H9 (cell line): ENCODE data around the gene FLRT2. TPM values are rescaled to one million over a fixed set of nuclear protein-coding genes. Genes with fewer than 3 reads are reported as not detected.

Experiments used
- DNase-seq: peaks from one replicate; pipeline ENCODE4 v3.0.0-alpha.2; 2017
- H2AFZ ChIP-seq: one replicate; pipeline ENCODE4 v1.6.1; 2013; ENCODE audit warnings: mild to moderate bottlenecking, low read length, control low read depth, moderate library complexity
- H2AK5ac ChIP-seq: 2 replicates; pipeline ENCODE4 v1.6.1; 2013; ENCODE audit warnings: low read length, control low read depth, mixed read lengths; ENCODE audit not compliant: insufficient read length
- H2BK120ac ChIP-seq: one replicate; pipeline ENCODE4 v1.6.1; 2013; ENCODE audit warnings: low read depth, mild to moderate bottlenecking, low read length, control low read depth, inconsistent platforms; ENCODE audit not compliant: poor library complexity, severe bottlenecking
- H2BK12ac ChIP-seq: 2 replicates; pipeline ENCODE4 v1.6.1; 2013; ENCODE audit warnings: low read length, control low read depth, mixed read lengths, low read depth; ENCODE audit not compliant: insufficient read length
- H2BK15ac ChIP-seq: 2 replicates; pipeline ENCODE4 v1.6.1; 2013; ENCODE audit warnings: low read depth, low read length, control low read depth
- H2BK20ac ChIP-seq: one replicate; pipeline ENCODE4 v1.6.1; 2013; ENCODE audit warnings: low read depth, mild to moderate bottlenecking, low read length, control low read depth, inconsistent platforms; ENCODE audit not compliant: poor library complexity, severe bottlenecking
- H2BK5ac ChIP-seq: 2 replicates; pipeline ENCODE4 v1.6.1; 2013; ENCODE audit warnings: low read length, control low read depth, mixed read lengths; ENCODE audit not compliant: insufficient read length
- H3K14ac ChIP-seq: 2 replicates; pipeline ENCODE4 v1.6.1; 2013; ENCODE audit warnings: low read length, control low read depth; ENCODE audit not compliant: insufficient read depth
- H3K18ac ChIP-seq: 2 replicates; pipeline ENCODE4 v1.6.1; 2013; ENCODE audit warnings: low read depth, mild to moderate bottlenecking, mixed read lengths, low read length, control low read depth; ENCODE audit not compliant: insufficient read length
- H3K23ac ChIP-seq: 2 replicates; pipeline ENCODE4 v1.6.1; 2013; ENCODE audit warnings: low read length, control low read depth, mixed read lengths, low read depth; ENCODE audit not compliant: insufficient read length
- H3K23me2 ChIP-seq: 2 replicates; pipeline ENCODE4 v1.6.1; 2013; ENCODE audit warnings: low read depth, mild to moderate bottlenecking, mixed read lengths, low read length, control low read depth; ENCODE audit not compliant: insufficient read length, poor library complexity, severe bottlenecking
- H3K27ac ChIP-seq: 2 replicates; pipeline ENCODE4 v1.5.1; 2013; ENCODE audit warnings: low read length, control low read depth, mixed read lengths, low read depth; ENCODE audit not compliant: insufficient read length
- H3K27me3 ChIP-seq: 2 replicates; pipeline ENCODE4 v1.6.1; 2013; ENCODE audit warnings: low read length, control low read depth, inconsistent platforms; ENCODE audit not compliant: insufficient read depth
- H3K4ac ChIP-seq: 2 replicates; pipeline ENCODE4 v1.6.1; 2013; ENCODE audit warnings: low read depth, mild to moderate bottlenecking, control low read depth, inconsistent platforms, low read length, moderate library complexity
- H3K4me1 ChIP-seq: 2 replicates; pipeline ENCODE4 v1.6.1; 2013; ENCODE audit warnings: low read length, control low read depth, inconsistent platforms; ENCODE audit not compliant: insufficient read depth
- H3K4me2 ChIP-seq: 2 replicates; pipeline ENCODE4 v1.6.1; 2013; ENCODE audit warnings: low read length, control low read depth, mixed read lengths; ENCODE audit not compliant: insufficient read length, insufficient read depth
- H3K56ac ChIP-seq: 2 replicates; pipeline ENCODE4 v1.6.1; 2013; ENCODE audit warnings: low read depth, mild to moderate bottlenecking, mixed read lengths, low read length, control low read depth; ENCODE audit not compliant: insufficient read length
- H3K79me1 ChIP-seq: 2 replicates; pipeline ENCODE4 v1.6.1; 2013; ENCODE audit warnings: low read depth, mild to moderate bottlenecking, moderate library complexity, low read length, control low read depth, inconsistent platforms; ENCODE audit not compliant: insufficient read depth, poor library complexity, severe bottlenecking
- H3K79me2 ChIP-seq: 2 replicates; pipeline ENCODE4 v1.6.1; 2013; ENCODE audit warnings: low read length, control low read depth, inconsistent platforms; ENCODE audit not compliant: insufficient read depth
- H3K9ac ChIP-seq: 2 replicates; pipeline ENCODE4 v1.6.1; 2013; ENCODE audit warnings: low read length, control low read depth, mixed read lengths; ENCODE audit not compliant: insufficient read length; ENCODE audit errors: extremely low read depth
- H3K9me3 ChIP-seq: one replicate; pipeline ENCODE4 v1.6.1; 2013; ENCODE audit warnings: low read depth, low read length, inconsistent platforms; ENCODE audit not compliant: control insufficient read depth
- H3T11ph ChIP-seq: one replicate; pipeline ENCODE4 v1.6.1; 2013; ENCODE audit warnings: mild to moderate bottlenecking, low read length, control low read depth, inconsistent platforms
- H4K20me1 ChIP-seq: one replicate; pipeline ENCODE4 v1.6.1; 2013; ENCODE audit not compliant: control insufficient read depth, insufficient read length, insufficient read depth
- H4K5ac ChIP-seq: 2 replicates; pipeline ENCODE4 v1.6.1; 2013; ENCODE audit warnings: low read depth, mild to moderate bottlenecking, mixed read lengths, low read length, control low read depth; ENCODE audit not compliant: insufficient read length
- H4K8ac ChIP-seq: replicated peaks from 2 replicates; pipeline ENCODE4 v1.6.1; 2013; ENCODE audit warnings: low read length, control low read depth, mixed read lengths, low read depth; ENCODE audit not compliant: insufficient read length
- H4K91ac ChIP-seq: 2 replicates; pipeline ENCODE4 v1.6.1; 2013; ENCODE audit warnings: low read depth, mild to moderate bottlenecking, moderate library complexity, mixed read lengths, low read length, control low read depth; ENCODE audit not compliant: insufficient read length
- H3K27ac Mint-ChIP-seq, 3 experiments: 2 replicates in 2 of 3; 3 replicates in 1 of 3; pipeline ENCODE4 v1.8.0; 2020 to 2021; ENCODE audit warnings: mixed read lengths in 3 of 3, mild to moderate bottlenecking in 1 of 3, moderate library complexity in 1 of 3
- H3K27me3 Mint-ChIP-seq: 2 replicates; pipeline ENCODE4 v1.8.0; 2021; ENCODE audit warnings: low read depth, mild to moderate bottlenecking, moderate library complexity, mixed read lengths
- H3K36me3 Mint-ChIP-seq, 3 experiments: 2 replicates in 2 of 3; 3 replicates in 1 of 3; pipeline ENCODE4 v1.8.0; 2020 to 2021; ENCODE audit warnings: low read depth in 3 of 3, mixed read lengths in 3 of 3; ENCODE audit not compliant: insufficient read depth in 1 of 3
- H3K4me1 Mint-ChIP-seq, 2 experiments: 2 replicates each; pipeline ENCODE4 v1.8.0; 2020; ENCODE audit warnings: mixed read lengths in 2 of 2
- H3K4me3 Mint-ChIP-seq, 2 experiments: 2 replicates in 1 of 2; 3 replicates in 1 of 2; pipeline ENCODE4 v1.8.0; 2020 to 2021; ENCODE audit warnings: mild to moderate bottlenecking in 2 of 2, mixed read lengths in 2 of 2, moderate library complexity in 1 of 2
- H3K9me3 Mint-ChIP-seq, 2 experiments: 2 replicates in 1 of 2; 3 replicates in 1 of 2; pipeline ENCODE4 v1.8.0; 2020; ENCODE audit warnings: mild to moderate bottlenecking in 2 of 2, mixed read lengths in 2 of 2, moderate library complexity in 1 of 2
- CTCF ChIP-seq: fragments of 200-600 bp; sonication (generic); conservative IDR thresholded peaks from 3 replicates; pipeline ENCODE4 v1.8.0; 2021; ENCODE audit warnings: antibody characterized with exemption, mild to moderate bottlenecking
- WGBS: extraction: QIAGEN DNeasy Blood & Tissue Kit; methylation state at CpG from one replicate; pipeline ENCODE4 v1.1.7; 2013; ENCODE audit warnings: missing lambda C conversion rate, low lambda C conversion rate, mixed read lengths; ENCODE audit not compliant: insufficient read length; ENCODE audit errors: extremely low coverage; 5-methylcytosine and 5-hydroxymethylcytosine counted together
- total RNA-seq: library from RNA; stranded (reverse); gene quantifications from 2 replicates; pipeline ENCODE4 v1.2.1, GENCODE V29; 2021

FLRT2 gene
- total RNA-seq, 1 experiment from 2014 or later = 3.3 TPM

GRCh38 chr14:85597701-85598100 lies 67.8 kb downstream of the FLRT2 start:
- Histone ChIP-seq H3K56ac (no peak overlapping the region), H3K79me1 (no peaks in the 10 kb centered on the region), H3K79me2 (no peaks in the 10 kb centered on the region), H3K4me2 (no peak overlapping the region), H3K23me2 (no peaks in the 10 kb centered on the region), H3K4ac (no peak overlapping the region), H2AK5ac (no peak overlapping the region), H3K27ac (no peak overlapping the region), H3T11ph (no peak overlapping the region), H3K4me1 (0 out of 2 replicates have a peak, but pooled peaks cover 2% of the 10 kb centered on the region), H3K14ac (no peak overlapping the region), H2AFZ (no peak overlapping the region), H3K9me3 (no peaks in the 10 kb centered on the region), H2BK15ac (no peak overlapping the region), H3K9ac (no peak overlapping the region), H2BK12ac (no peak overlapping the region), H2BK20ac (no peak overlapping the region), H4K8ac (no peak overlapping the region), H3K18ac (no peak overlapping the region), H3K27me3 (no peaks in the 10 kb centered on the region), H2BK120ac (no peak overlapping the region), H4K5ac (no peak overlapping the region), H4K91ac (no peak overlapping the region), H2BK5ac (no peak overlapping the region), H4K20me1 (no peaks in the 10 kb centered on the region), H3K23ac (no peak overlapping the region)
- Mint-ChIP-seq H3K27me3 (no peaks in the 10 kb centered on the region), H3K4me1 (peaks cover 5 to 10% of the 10 kb centered on the region in 2 experiments; a peak in 3 of 4 replicates), H3K9me3 (no peaks in the 10 kb centered on the region), H3K36me3 (no peaks in the 10 kb centered on the region), H3K4me3 (no peak overlapping the region), H3K27ac (no peak overlapping the region)
- DNase-seq = no peak
- no CpG with 5 or more reads among the region's 3 CpGs for WGBS
- TF ChIP-seq CTCF = no peak
